HEK293 (cell line): ENCODE results near the gene CDCA7.
A peak's percentile ranks its signal among the peaks of the same experiment; 100 is the strongest.

Experiments
- SP7 ChIP-seq: fragments of 450-650 bp; formaldehyde crosslinking; IDR thresholded peaks from 2 replicates; pipeline ENCODE4 v1.5.1; 2016; ENCODE audit warnings: missing biosample characterization, missing genetic modification characterization
- ZBTB8A ChIP-seq: fragments of 450-650 bp; formaldehyde crosslinking; IDR thresholded peaks from 2 replicates; pipeline ENCODE4 v1.5.1; 2016; ENCODE audit warnings: missing biosample characterization, missing genetic modification characterization
- ZNF10 ChIP-seq: fragments of 450-650 bp; formaldehyde crosslinking; IDR thresholded peaks from 2 replicates; pipeline ENCODE4 v1.5.1; 2017; ENCODE audit warnings: missing biosample characterization, missing genetic modification characterization
- ZNF114 ChIP-seq: fragments of 450-650 bp; formaldehyde crosslinking; IDR thresholded peaks from 2 replicates; pipeline ENCODE4 v1.5.0; 2017; ENCODE audit warnings: missing biosample characterization, missing genetic modification characterization
- ZNF133 ChIP-seq: fragments of 450-650 bp; formaldehyde crosslinking; IDR thresholded peaks from 2 replicates; pipeline ENCODE4 v1.5.1; 2016; ENCODE audit warnings: missing biosample characterization, missing genetic modification characterization
- ZNF138 ChIP-seq: fragments of 450-650 bp; formaldehyde crosslinking; IDR thresholded peaks from 2 replicates; pipeline ENCODE4 v1.5.1; 2016; ENCODE audit warnings: missing biosample characterization, missing genetic modification characterization, borderline replicate concordance
- ZNF354C ChIP-seq: fragments of 450-650 bp; formaldehyde crosslinking; IDR thresholded peaks from 2 replicates; pipeline ENCODE4 v1.5.1; 2016; ENCODE audit warnings: missing biosample characterization, missing genetic modification characterization, low read depth, borderline replicate concordance
- ZNF530 ChIP-seq: fragments of 450-650 bp; formaldehyde crosslinking; IDR thresholded peaks from 2 replicates; pipeline ENCODE4 v1.5.1; 2016; ENCODE audit warnings: low read depth, missing biosample characterization, missing genetic modification characterization
- ZNF580 ChIP-seq: fragments of 450-650 bp; formaldehyde crosslinking; IDR thresholded peaks from 2 replicates; pipeline ENCODE4 v1.5.1; 2016; ENCODE audit warnings: missing biosample characterization, missing genetic modification characterization
- TF ChIP-seq, protein P1 (sequence below): fragments of 450-650 bp; formaldehyde crosslinking; IDR thresholded peaks from 2 replicates; pipeline ENCODE4 v1.5.1; 2016; ENCODE audit warnings: missing biosample characterization, missing genetic modification characterization
- TF ChIP-seq, protein P2 (sequence below): fragments of 450-650 bp; formaldehyde crosslinking; IDR thresholded peaks from 2 replicates; pipeline ENCODE4 v1.5.1; 2016; ENCODE audit warnings: missing biosample characterization, missing genetic modification characterization
- TF ChIP-seq, protein P3 (sequence below): fragments of 450-650 bp; formaldehyde crosslinking; IDR thresholded peaks from 2 replicates; pipeline ENCODE4 v1.5.1; 2016; ENCODE audit warnings: missing biosample characterization, missing genetic modification characterization

DNA sequence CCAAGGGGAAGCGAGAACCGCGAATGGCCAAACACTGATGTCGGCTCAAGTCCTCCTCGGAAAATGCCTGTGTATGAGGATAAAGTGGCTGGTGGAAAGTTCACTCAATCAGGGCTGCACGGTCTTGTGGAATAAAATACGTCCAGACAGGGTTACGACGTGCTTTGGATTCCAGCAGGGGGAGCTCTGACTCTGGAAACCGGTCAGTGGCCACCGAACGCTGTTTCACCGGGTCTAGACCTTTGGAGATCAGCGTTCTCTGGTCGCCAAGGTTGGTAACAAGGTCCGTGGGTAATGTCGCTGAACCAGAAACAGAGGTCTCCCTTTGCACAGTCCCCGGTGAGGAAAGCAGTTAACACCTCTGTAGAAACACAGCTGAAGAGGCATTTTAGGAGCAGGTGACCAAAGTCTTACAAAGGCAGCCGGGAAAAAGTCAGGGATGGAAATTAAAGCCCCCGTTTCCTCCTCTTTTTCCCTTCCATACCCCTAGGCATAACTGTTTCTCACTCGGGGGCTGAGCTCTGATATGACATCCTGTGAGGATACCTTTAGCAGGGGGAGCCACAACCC is 47.8 kb downstream of the CDCA7 start:
- TF ChIP-seq ZNF138 (no peak), ZNF10 (no peak), ZNF354C (tag by site-specific recombination) (no peak), ZNF530 (tag by site-specific recombination) (no peak), ZNF580 (tag by site-specific recombination) (no peak), SP7 (tag by site-specific recombination) (0 out of 2 replicates have a peak, but pooled peaks have one; percentile 16), ZNF114 (tag by site-specific recombination) (no peak), ZNF133 (no peak), ZBTB8A (no peak)
- TF ChIP-seq, protein P1, sequence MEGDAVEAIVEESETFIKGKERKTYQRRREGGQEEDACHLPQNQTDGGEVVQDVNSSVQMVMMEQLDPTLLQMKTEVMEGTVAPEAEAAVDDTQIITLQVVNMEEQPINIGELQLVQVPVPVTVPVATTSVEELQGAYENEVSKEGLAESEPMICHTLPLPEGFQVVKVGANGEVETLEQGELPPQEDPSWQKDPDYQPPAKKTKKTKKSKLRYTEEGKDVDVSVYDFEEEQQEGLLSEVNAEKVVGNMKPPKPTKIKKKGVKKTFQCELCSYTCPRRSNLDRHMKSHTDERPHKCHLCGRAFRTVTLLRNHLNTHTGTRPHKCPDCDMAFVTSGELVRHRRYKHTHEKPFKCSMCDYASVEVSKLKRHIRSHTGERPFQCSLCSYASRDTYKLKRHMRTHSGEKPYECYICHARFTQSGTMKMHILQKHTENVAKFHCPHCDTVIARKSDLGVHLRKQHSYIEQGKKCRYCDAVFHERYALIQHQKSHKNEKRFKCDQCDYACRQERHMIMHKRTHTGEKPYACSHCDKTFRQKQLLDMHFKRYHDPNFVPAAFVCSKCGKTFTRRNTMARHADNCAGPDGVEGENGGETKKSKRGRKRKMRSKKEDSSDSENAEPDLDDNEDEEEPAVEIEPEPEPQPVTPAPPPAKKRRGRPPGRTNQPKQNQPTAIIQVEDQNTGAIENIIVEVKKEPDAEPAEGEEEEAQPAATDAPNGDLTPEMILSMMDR (tag by site-specific recombination), result peak; percentile 94
- TF ChIP-seq, protein P2, sequence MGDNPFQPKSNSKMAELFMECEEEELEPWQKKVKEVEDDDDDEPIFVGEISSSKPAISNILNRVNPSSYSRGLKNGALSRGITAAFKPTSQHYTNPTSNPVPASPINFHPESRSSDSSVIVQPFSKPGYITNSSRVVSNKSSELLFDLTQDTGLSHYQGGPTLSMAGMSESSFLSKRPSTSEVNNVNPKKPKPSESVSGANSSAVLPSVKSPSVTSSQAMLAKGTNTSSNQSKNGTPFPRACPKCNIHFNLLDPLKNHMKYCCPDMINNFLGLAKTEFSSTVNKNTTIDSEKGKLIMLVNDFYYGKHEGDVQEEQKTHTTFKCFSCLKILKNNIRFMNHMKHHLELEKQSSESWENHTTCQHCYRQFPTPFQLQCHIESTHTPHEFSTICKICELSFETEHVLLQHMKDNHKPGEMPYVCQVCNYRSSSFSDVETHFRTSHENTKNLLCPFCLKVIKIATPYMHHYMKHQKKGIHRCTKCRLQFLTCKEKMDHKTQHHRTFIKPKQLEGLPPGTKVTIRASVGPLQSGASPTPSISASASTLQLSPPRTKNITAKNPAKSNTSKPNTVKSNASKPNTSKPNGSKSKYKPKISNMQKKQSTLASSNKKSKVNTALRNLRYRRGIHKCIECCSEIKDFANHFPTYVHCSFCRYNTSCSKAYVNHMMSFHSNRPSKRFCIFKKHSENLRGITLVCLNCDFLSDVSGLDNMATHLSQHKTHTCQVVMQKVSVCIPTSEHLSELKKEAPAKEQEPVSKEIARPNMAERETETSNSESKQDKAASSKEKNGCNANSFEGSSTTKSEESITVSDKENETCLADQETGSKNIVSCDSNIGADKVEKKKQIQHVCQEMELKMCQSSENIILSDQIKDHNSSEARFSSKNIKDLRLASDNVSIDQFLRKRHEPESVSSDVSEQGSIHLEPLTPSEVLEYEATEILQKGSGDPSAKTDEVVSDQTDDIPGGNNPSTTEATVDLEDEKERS, result no peak
- TF ChIP-seq, protein P3, sequence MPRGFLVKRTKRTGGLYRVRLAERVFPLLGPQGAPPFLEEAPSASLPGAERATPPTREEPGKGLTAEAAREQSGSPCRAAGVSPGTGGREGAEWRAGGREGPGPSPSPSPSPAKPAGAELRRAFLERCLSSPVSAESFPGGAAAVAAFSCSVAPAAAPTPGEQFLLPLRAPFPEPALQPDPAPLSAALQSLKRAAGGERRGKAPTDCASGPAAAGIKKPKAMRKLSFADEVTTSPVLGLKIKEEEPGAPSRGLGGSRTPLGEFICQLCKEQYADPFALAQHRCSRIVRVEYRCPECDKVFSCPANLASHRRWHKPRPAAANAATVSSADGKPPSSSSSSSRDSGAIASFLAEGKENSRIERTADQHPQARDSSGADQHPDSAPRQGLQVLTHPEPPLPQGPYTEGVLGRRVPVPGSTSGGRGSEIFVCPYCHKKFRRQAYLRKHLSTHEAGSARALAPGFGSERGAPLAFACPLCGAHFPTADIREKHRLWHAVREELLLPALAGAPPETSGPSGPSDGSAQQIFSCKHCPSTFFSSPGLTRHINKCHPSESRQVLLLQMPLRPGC (tag by site-specific recombination), result no peak
